LoVo (cell line): ENCODE results near the gene CYP1A2.
"Not testable (repeated sequence)": the region's sequence is repeated elsewhere in the genome, so short reads cannot be mapped to it uniquely, and the experiment has no call there.

ENCODE experiments used
- DNase-seq: peaks from one replicate; pipeline ENCODE4 v3.0.0-alpha.2; 2016; ENCODE audit warnings: low spot score

The CYP1A2 gene

DNA sequence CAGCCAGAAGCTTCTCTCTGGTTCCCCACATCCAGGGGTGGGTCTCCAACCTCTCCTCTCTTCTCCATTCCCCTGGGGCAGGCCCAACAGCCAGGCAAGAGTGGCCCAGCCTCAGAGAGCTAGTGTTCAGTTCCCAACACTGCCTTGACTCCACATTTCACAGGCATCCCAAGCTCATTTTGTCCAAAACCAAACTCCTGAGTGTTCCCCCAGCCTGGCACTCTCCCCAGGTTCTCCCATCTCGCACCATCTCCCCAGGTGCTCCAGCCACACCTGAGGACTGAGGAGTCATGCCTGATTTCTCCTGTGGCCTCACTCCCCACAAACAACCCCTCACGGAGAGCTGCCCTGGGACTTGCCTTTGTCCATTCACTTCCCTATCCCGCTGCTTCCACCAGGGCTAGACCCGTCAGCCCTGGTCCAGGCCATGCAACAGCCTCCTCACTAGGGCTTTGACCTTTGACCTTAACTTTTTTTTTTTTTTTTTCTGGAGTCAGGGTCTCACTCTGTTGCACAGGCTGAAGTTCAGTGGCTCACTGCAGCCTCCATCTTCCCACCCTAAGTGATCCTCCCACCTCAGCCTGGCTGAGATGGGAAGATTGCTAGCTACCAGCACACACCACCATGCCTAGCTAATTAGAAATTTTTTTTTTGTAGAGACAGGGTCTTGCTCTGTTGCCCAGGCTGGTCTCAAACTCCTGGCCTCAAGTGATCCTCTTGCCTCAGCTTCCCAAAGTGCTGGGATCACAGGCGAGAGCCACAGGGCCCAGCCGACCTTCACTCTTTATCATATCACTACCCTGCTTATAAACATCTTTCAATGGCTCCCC, 29.3 kb downstream of the CYP1A2 start:
- no peak for DNase-seq

- no peak for DNase-seq
These were observed 29.9 kb downstream of the CYP1A2 start for GRCh38 chr15:74778599-74778970.

- no peak for DNase-seq
These were observed 30.6 kb downstream of the CYP1A2 start for GRCh38 chr15:74779162-74779648.

- DNase-seq, result no peak
These were observed 32.1 kb downstream of the CYP1A2 start for GRCh38 chr15:74780523-74781430.

DNA sequence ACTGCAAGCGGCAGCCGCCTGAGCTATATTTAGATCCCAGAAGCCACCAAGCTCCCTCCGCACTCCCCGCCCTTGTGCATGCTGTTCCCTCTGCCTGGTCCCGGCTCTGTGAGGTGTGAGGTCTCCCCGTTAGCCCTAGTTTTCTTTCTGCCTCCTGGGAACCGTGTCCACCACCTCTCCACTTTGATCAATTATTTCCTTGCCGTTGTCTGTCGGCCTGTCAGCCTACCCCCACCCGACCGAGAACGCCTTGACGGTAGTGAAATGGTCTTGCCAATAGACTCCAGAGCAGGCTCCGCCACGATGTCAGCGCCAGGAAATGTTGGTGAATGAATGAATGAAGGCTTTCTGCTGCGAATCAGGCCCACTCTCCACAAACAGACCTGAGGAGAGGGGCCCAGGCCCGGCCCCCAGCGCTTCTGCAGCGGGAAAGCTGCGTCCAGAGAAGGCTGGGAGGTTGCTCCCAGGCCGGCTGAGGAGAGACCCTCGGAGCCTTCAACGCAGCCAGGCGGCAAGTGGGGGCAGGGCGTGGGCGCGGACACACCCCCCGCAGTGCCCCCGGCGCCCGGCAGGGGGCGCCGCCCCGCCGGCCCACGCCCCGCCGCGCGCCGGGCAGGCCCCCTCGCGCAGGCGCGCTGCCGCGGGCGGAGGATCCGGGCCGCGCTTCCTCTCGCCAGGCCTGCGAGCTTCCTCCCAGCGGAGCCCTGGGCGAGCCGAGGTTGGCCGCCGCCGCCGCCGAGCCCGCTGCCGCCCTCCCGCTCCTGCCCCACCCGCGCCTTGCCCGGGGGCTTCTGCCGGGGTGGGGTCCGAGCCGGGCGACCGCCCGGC, 33.0 kb downstream of the CYP1A2 start, which contains the start of gene CSK:
CSK (plus strand) TSS at position 650 of the 828 bp plus-strand sequence. CDS start 16,218 bp downstream, outside the sequence.
- peak; percentile 82 for DNase-seq

- peak; percentile 9 for DNase-seq
These were observed 33.8 kb downstream of the CYP1A2 start for GRCh38 chr15:74782259-74783071.

- peak; percentile 44 for DNase-seq
These were observed 34.6 kb downstream of the CYP1A2 start for GRCh38 chr15:74783072-74783807.

DNA sequence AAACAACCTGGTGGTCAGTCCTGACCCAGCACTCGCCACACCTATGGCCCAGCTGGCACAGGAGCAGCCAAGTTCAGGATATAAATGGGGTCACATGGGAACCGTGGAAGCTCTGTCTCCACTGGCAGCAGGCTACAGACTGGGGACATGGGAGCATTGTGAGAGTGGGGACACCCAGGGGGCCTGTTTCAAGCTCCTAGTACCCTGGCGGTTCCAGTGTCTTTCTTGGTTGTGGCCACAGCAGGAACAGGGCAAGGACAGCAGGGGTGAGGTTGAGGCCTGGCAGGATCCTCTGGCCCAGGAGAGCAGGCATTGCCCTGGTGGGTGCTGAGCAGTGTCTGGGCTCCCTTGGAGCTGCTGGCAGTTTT, 35.1 kb downstream of the CYP1A2 start:
- no peak for DNase-seq

GRCh38 chr15:74784426-74785193, 36.0 kb downstream of the CYP1A2 start:
- no peak for DNase-seq

DNA sequence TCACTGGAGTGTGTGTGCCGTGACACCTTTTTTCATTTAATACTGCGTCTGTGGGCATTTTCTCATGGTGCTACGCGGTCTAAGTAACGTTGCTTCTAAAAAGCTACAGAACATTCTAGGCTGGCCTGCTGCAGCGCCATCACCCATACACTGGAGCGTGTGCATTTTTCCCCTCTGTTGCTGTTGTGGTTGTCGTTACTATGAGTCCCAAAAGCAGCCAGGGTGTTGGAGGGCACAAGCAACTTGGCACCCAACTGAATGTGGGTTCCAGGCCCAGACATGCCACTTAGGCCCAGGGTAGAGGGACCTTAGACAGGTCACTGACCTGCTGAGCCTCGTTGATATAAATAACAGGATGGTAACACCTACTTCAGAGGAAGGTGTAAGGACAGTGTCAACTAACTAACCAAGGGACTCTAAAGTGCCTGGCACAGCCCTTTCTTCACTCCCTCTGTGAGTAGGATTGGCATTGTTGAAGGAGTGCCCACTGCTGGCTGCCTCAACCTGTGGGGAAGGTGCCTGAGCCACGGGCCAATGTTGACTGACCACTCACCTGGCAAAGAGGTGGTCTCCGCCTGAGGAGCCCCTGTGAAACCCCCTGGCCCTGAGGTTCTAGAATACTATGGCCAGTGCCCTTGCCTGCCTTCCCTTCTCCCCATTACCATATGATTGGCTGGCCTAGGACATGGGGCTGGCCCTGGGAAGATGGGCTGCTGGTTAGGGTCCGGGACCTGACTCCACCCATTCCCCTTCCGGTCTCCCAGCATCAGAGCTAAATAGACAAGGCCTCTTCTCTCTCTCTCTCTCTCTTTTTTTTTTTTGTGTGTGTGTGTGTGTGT, 36.8 kb downstream of the CYP1A2 start:
- no peak for DNase-seq

- not testable (repeated sequence) for DNase-seq
These were observed 37.4 kb downstream of the CYP1A2 start for GRCh38 chr15:74786081-74786480.

DNA sequence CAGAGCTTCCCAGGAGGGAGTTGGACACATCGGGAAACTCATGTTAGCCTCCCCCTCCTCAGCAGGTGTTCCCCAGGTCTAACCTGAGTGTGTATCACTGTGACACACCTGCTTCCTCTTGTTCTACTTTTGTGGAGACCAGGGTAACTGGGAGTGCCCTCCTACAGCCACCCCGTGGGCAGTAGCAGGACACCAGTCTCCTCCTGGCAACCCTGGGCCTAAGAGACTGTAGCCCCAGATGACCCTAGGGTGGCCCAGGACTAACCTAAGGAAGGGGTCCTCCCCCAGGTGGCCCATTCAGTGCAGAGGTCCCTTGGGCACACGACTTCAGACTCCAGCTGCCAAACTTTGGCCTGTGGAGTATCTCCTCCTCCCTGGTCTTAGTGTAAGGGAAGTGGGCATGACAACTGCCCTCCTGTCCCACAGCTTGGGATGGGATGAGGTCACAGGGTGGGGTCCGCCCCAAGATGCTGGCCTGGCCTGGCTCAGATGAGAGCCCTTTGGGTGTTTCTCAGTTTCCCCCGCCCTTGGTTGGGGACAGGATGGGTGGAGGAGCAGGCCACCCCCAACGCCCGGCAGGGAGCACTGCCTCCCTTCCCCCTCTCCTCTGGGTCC, 38.0 kb downstream of the CYP1A2 start:
- DNase-seq, result no peak

DNA sequence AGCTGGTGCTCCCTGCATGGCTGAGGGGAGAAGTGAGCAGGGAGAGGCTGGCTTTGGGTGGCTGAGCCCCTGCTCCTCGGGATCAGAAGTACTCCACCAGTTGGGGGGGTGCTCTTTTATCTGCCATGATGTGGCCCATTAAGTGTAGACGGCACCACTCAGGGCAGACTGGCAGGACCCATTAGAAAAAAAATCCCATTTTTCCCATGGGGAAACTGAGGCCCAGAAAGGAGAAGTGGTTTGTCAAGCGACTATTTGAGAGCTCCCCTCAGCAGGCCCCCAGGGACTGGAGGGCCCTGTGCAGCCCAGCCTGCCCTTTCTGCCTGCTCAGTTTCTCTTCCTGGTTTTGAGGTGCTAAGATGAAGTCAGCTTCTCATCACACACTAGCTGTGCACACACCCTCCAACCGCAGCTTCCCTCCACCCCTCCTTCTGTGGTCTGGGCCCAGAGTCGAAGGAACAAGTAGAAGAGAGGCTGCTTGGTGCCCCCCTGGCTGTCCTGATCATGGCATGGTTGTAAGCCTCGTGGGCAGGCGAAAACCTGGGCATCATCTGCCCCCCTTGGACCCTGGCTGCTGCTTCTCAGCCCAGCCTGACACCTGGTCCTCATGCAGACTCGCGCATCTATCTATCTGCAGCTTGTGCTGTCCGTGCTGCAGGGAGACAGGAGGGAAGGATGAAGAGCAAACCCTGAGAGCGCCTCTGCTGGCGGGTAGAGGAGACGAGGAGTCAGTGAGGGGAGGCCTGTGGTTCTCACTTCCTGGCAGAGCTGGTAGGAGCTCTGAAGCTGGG, 38.8 kb downstream of the CYP1A2 start:
- no peak for DNase-seq

DNA sequence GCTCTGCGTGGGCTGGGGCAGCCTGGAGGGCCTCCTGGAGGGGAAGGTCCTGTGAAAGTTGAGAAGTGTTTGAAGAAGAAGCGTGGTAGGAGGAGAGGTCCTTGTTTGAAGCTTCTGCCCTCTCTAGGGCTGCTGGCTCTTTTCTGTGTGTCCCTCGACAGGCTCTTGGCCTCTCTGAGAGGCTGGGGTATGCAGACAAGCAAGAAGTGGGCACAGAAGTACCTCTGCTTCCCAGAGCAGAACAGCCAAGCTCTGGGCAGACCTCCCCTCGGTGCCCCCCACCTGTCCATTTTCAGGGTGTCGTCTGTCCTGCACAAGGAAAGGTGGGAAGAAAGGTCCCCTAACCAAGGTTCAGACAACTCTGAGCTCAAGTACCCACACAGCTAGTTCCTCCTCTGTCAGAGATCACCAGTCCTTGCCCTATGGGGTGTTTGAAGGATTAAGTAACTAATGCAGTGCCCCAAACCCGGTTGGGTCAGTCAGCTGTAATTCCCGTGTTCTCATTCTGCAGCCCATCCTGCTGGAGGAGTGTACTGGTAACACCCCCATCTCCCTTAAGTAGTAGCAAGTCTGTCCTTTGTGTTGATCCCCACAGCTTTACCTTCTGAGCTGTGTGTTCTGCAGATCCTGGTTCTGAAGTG, 39.5 kb downstream of the CYP1A2 start:
- DNase-seq, result no peak

GRCh38 chr15:74788683-74789151, 40.1 kb downstream of the CYP1A2 start:
- no peak for DNase-seq

DNA sequence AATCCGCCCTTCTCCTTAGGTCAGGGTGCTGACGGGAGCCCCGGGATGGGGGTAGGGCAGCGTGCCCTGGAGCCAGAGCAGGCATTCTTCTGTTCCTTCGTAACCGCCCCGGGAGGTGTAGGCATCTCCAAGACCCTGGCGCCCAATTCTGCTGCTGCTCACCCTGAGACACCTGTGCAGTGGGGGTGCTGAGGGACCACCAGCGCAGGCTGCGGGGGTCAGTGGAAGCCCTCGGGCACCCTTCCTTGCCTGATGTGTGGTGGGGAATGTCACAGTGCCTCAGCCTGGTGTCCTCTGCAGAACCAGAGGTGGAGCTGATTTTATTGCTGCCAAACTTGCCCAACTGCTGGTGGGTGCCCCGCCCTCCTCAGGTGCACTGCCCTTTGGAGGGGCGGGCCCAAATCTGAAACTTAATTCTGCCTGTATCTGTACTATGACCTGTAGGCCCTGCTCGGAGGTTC, 40.6 kb downstream of the CYP1A2 start:
- DNase-seq, result no peak

GRCh38 chr15:74789741-74790079, 41.1 kb downstream of the CYP1A2 start:
- DNase-seq, result no peak
